DOHH2 (cell line): Measurements from ENCODE around the gene RSBN1.

ENCODE experiments used
- H3F3A ChIP-seq: fragments of 200-600 bp; sonication (generic), shearing (Covaris generic); 2 replicates; pipeline ENCODE4 v1.6.0; 2016; ENCODE audit warnings: antibody characterized with exemption, mild to moderate bottlenecking; ENCODE audit not compliant: control insufficient read depth, insufficient read depth
- H3K27ac ChIP-seq: fragments of 200-600 bp; sonication (generic); 2 replicates; pipeline ENCODE4 v1.5.1; 2014; ENCODE audit warnings: low read depth, mild to moderate bottlenecking, low read length, moderate library complexity
- H3K27me3 ChIP-seq: fragments of 200-600 bp; sonication (generic); 2 replicates; pipeline ENCODE4 v1.6.1; 2014; ENCODE audit warnings: mild to moderate bottlenecking, low read length, mixed read lengths; ENCODE audit not compliant: control insufficient read depth
- H3K36me3 ChIP-seq: fragments of 200-600 bp; sonication (generic); 2 replicates; pipeline ENCODE4 v1.6.1; 2014; ENCODE audit warnings: mild to moderate bottlenecking, low read length, moderate library complexity, mixed read lengths; ENCODE audit not compliant: control insufficient read depth
- H3K4me1 ChIP-seq: fragments of 200-600 bp; sonication (generic); 2 replicates; pipeline ENCODE4 v1.6.1; 2014; ENCODE audit warnings: mild to moderate bottlenecking, low read length, mixed read lengths; ENCODE audit not compliant: control insufficient read depth
- H3K4me2 ChIP-seq: fragments of 200-600 bp; sonication (generic); 2 replicates; pipeline ENCODE4 v1.6.0; 2014; ENCODE audit warnings: mild to moderate bottlenecking, low read length, moderate library complexity
- H3K4me3 ChIP-seq: fragments of 200-600 bp; sonication (generic); 2 replicates; pipeline ENCODE4 v1.5.1; 2014; ENCODE audit warnings: mild to moderate bottlenecking, low read length, mixed read lengths
- H3K79me2 ChIP-seq: fragments of 200-600 bp; sonication (generic); 2 replicates; pipeline ENCODE4 v1.6.1; 2014; ENCODE audit warnings: mild to moderate bottlenecking, low read length, mixed read lengths; ENCODE audit not compliant: control insufficient read depth
- H3K9me2 ChIP-seq: fragments of 200-600 bp; sonication (generic); replicated peaks from 2 replicates; pipeline ENCODE4 v1.6.1; 2014; ENCODE audit warnings: mild to moderate bottlenecking, low read length, mixed read lengths; ENCODE audit not compliant: control insufficient read depth
- H3K9me3 ChIP-seq: fragments of 200-600 bp; sonication (generic); 2 replicates; pipeline ENCODE4 v1.6.1; 2014; ENCODE audit warnings: antibody characterized with exemption, low read length, mixed read lengths; ENCODE audit not compliant: control insufficient read depth, insufficient read depth
- H4K20me1 ChIP-seq: fragments of 200-600 bp; sonication (generic); 2 replicates; pipeline ENCODE4 v1.6.0; 2014; ENCODE audit warnings: low read depth, mild to moderate bottlenecking, antibody characterized with exemption, low read length, moderate library complexity; ENCODE audit not compliant: control insufficient read depth, insufficient read depth
- EZH2phosphoT487 ChIP-seq: fragments of 200-600 bp; sonication (generic); IDR thresholded peaks from 2 replicates; pipeline ENCODE4 v1.6.1; 2017; ENCODE audit warnings: borderline replicate concordance, mild to moderate bottlenecking, antibody characterized with exemption, low read length, moderate library complexity, mixed read lengths
- TF ChIP-seq, protein P1 (sequence below): fragments of 200-600 bp; sonication (generic); IDR thresholded peaks from one replicate; pipeline ENCODE4 v1.5.1; 2014; ENCODE audit warnings: antibody characterized with exemption, mild to moderate bottlenecking, low read depth, low read length; ENCODE audit not compliant: poor library complexity, severe bottlenecking

RSBN1 gene

DNA sequence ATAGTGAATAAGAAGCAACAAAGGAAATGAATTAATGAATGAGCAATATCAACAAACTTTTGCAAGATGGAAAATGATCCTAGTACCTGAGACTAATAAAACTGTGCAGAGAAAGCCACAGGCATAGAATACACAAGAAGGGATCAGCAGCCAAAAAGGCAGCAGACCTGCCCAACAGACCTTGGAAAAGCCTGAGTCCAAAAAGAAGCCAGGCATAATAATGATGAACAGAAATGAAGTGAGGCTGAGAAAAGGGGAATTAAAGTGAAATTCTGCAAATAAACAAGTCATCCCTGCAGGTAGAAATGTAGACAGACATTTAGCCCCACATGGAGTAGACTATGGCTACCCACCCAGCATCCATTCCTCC lies 42.7 kb downstream of the RSBN1 start:
- Histone ChIP-seq H4K20me1 (no peaks in the 10 kb centered on the region), H3K4me1 (no peaks in the 10 kb centered on the region), H3K4me2 (no peak overlapping the region), H3K4me3 (no peak overlapping the region), H3F3A (0 out of 2 replicates have a peak, but pooled peaks cover 4% of the 10 kb centered on the region), H3K36me3 (peaks cover 47% of the 10 kb centered on the region), H3K9me3 (no peaks in the 10 kb centered on the region), H3K27me3 (no peaks in the 10 kb centered on the region), H3K9me2 (no peaks in the 10 kb centered on the region), H3K27ac (no peak overlapping the region), H3K79me2 (no peaks in the 10 kb centered on the region)
- no peak for TF ChIP-seq EZH2phosphoT487
- TF ChIP-seq, protein P1, sequence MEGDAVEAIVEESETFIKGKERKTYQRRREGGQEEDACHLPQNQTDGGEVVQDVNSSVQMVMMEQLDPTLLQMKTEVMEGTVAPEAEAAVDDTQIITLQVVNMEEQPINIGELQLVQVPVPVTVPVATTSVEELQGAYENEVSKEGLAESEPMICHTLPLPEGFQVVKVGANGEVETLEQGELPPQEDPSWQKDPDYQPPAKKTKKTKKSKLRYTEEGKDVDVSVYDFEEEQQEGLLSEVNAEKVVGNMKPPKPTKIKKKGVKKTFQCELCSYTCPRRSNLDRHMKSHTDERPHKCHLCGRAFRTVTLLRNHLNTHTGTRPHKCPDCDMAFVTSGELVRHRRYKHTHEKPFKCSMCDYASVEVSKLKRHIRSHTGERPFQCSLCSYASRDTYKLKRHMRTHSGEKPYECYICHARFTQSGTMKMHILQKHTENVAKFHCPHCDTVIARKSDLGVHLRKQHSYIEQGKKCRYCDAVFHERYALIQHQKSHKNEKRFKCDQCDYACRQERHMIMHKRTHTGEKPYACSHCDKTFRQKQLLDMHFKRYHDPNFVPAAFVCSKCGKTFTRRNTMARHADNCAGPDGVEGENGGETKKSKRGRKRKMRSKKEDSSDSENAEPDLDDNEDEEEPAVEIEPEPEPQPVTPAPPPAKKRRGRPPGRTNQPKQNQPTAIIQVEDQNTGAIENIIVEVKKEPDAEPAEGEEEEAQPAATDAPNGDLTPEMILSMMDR: no peak

GRCh38 chr1:113768916-113769600 lies 43.2 kb downstream of the RSBN1 start:
- H3F3A ChIP-seq: 0 out of 2 replicates have a peak, but pooled peaks cover 4% of the 10 kb centered on the region
- no peaks in the 10 kb centered on the region for H4K20me1 ChIP-seq
- no peaks in the 10 kb centered on the region for H3K9me3 ChIP-seq
- H3K36me3 ChIP-seq: peaks cover 49% of the 10 kb centered on the region
- no peak overlapping the region for H3K27ac ChIP-seq
- no peaks in the 10 kb centered on the region for H3K79me2 ChIP-seq
- H3K4me1 ChIP-seq: no peaks in the 10 kb centered on the region
- no peak for TF ChIP-seq EZH2phosphoT487
- TF ChIP-seq, protein P1: no peak
- no peaks in the 10 kb centered on the region for H3K27me3 ChIP-seq
- H3K9me2 ChIP-seq: no peaks in the 10 kb centered on the region
- no peak overlapping the region for H3K4me2 ChIP-seq
- H3K4me3 ChIP-seq: no peak overlapping the region

DNA sequence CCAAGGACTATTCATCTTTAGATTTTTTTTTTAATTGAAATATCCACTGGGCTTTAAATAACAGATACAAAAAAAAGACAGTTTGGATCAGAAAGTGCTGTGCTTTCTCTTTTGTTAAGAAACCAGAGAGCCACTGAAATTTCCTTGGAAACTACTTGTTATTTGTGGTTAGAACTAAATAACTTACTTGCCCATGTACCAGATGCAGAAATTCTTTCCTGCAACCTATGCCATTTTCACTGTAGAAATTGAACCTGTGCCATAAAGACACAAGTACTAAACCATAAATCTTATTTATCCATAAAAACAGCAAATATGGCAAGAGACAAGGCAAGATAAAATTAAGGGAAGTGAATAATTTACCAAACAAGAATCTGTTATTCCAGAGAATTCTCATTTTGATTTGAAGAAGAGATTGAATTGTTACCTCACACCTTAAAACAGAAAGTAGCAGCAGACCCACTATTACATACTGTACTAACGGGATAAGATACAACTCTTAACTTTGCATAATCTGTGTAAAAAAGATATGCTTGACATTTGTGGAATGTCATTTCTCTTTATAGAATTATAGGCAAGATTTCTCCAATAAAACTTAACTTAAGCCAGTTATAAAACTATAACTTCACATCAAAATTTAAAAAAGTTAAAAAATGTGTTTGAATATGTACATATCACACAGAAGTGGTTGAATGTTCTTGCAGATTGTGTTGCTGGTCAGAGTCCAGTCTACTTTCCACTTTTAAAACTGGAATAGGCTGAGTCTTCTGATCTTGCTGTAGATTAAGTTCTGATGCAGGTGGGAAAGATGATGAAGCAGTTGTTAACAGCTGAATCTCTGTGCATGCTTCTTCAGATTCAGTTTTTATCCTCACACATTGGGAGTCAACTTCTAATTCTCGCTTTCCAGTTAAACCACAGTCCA lies 46.7 kb downstream of the RSBN1 start:
- H3K27ac ChIP-seq: no peak overlapping the region
- no peak for TF ChIP-seq EZH2phosphoT487
- TF ChIP-seq, protein P1: no peak
- no peak overlapping the region for H3K4me2 ChIP-seq
- peaks cover 44% of the 10 kb centered on the region for H3K36me3 ChIP-seq
- no peaks in the 10 kb centered on the region for H3K79me2 ChIP-seq
- H3F3A ChIP-seq: peaks cover 17% of the 10 kb centered on the region
- H3K4me1 ChIP-seq: no peaks in the 10 kb centered on the region
- H3K9me2 ChIP-seq: no peaks in the 10 kb centered on the region
- no peaks in the 10 kb centered on the region for H3K9me3 ChIP-seq
- H4K20me1 ChIP-seq: no peaks in the 10 kb centered on the region
- no peak overlapping the region for H3K4me3 ChIP-seq
- H3K27me3 ChIP-seq: no peaks in the 10 kb centered on the region
